ENCODE results near the gene SNX5. TPM values are rescaled to one million over a fixed set of nuclear protein-coding genes. Genes with fewer than 3 reads are reported as not detected.

Gene SNX5
- total RNA-seq, 1 donor, result 93.7 TPM

- DNase-seq (ENCODE audit: insufficient read length, low spot score, missing footprints), result no peak
- H3K4me2 ChIP-seq (ENCODE audit: insufficient read depth, low read length), result no peak overlapping the region
- H3K79me2 ChIP-seq (ENCODE audit: insufficient read depth, low read length), result no peaks in the 10 kb centered on the region
- H3K27ac ChIP-seq (ENCODE audit: low read depth, low read length), result peak overlapping the region; percentile 63
- TF ChIP-seq CTCF (IDR thresholded peaks at IDR 0.05; ENCODE audit: extremely low read depth, low read depth, low read length), result no peak
- no peak overlapping the region for H3K4me3 ChIP-seq (ENCODE audit: insufficient read depth, low read length)
- no peaks in the 10 kb centered on the region for H3K27me3 ChIP-seq (ENCODE audit: insufficient read depth, low read length)
- H3K36me3 ChIP-seq (ENCODE audit: insufficient read depth, low read length), result no peaks in the 10 kb centered on the region
- no peaks in the 10 kb centered on the region for H3K9me3 ChIP-seq (ENCODE audit: low read depth, low read length)
- H2AFZ ChIP-seq (ENCODE audit: low read length), result no peak overlapping the region
- peaks cover 25% of the 10 kb centered on the region for H3K4me1 ChIP-seq (ENCODE audit: insufficient read depth, low read length)
- no peaks in the 10 kb centered on the region for H4K20me1 ChIP-seq (ENCODE audit: insufficient read depth, low read length)
Observed at GRCh38 chr20:17909869-17910321, 58.7 kb downstream of the SNX5 start.

- Histone ChIP-seq H3K27ac (ENCODE audit: low read depth, low read length) (no peak overlapping the region), H2AFZ (ENCODE audit: low read length) (no peak overlapping the region), H3K36me3 (ENCODE audit: insufficient read depth, low read length) (no peaks in the 10 kb centered on the region), H3K4me2 (ENCODE audit: insufficient read depth, low read length) (no peak overlapping the region), H3K4me1 (ENCODE audit: insufficient read depth, low read length) (peaks cover 5% of the 10 kb centered on the region), H3K79me2 (ENCODE audit: insufficient read depth, low read length) (no peaks in the 10 kb centered on the region), H4K20me1 (ENCODE audit: insufficient read depth, low read length) (no peaks in the 10 kb centered on the region), H3K9me3 (ENCODE audit: low read depth, low read length) (no peaks in the 10 kb centered on the region), H3K4me3 (ENCODE audit: insufficient read depth, low read length) (no peak overlapping the region), H3K27me3 (ENCODE audit: insufficient read depth, low read length) (no peaks in the 10 kb centered on the region)
- no peak for TF ChIP-seq CTCF (IDR thresholded peaks at IDR 0.05; ENCODE audit: extremely low read depth, low read depth, low read length)
- DNase-seq (ENCODE audit: insufficient read length, low spot score, missing footprints), result no peak
Observed at GRCh38 chr20:17905544-17905943, 63.0 kb downstream of the SNX5 start.

- H3K4me1 ChIP-seq (ENCODE audit: insufficient read depth, low read length), result no peaks in the 10 kb centered on the region
- DNase-seq (ENCODE audit: insufficient read length, low spot score, missing footprints), result no peak
- H3K4me2 ChIP-seq (ENCODE audit: insufficient read depth, low read length), result no peak overlapping the region
Observed at GRCh38 chr20:17904027-17904426, 64.6 kb downstream of the SNX5 start.

GRCh38 chr20:17902531-17903083 is 66.0 kb downstream of the SNX5 start:
- no peaks in the 10 kb centered on the region for H3K79me2 ChIP-seq (ENCODE audit: insufficient read depth, low read length)
- H2AFZ ChIP-seq (ENCODE audit: low read length), result no peak overlapping the region
- H3K27ac ChIP-seq (ENCODE audit: low read depth, low read length), result no peak overlapping the region
- no peaks in the 10 kb centered on the region for H3K4me1 ChIP-seq (ENCODE audit: insufficient read depth, low read length)
- H3K36me3 ChIP-seq (ENCODE audit: insufficient read depth, low read length), result no peaks in the 10 kb centered on the region
- no peak overlapping the region for H3K4me2 ChIP-seq (ENCODE audit: insufficient read depth, low read length)
- no peak for DNase-seq (ENCODE audit: insufficient read length, low spot score, missing footprints)
- H3K9me3 ChIP-seq (ENCODE audit: low read depth, low read length), result no peaks in the 10 kb centered on the region
- no peak overlapping the region for H3K4me3 ChIP-seq (ENCODE audit: insufficient read depth, low read length)
- no peak for TF ChIP-seq CTCF (IDR thresholded peaks at IDR 0.05; ENCODE audit: extremely low read depth, low read depth, low read length)
- no peaks in the 10 kb centered on the region for H4K20me1 ChIP-seq (ENCODE audit: insufficient read depth, low read length)
- H3K27me3 ChIP-seq (ENCODE audit: insufficient read depth, low read length), result no peaks in the 10 kb centered on the region

More at GRCh38 chr20:17904027-17904426, 64.6 kb downstream of the SNX5 start:
- Histone ChIP-seq H3K27ac (ENCODE audit: low read depth, low read length) (no peak overlapping the region), H3K27me3 (ENCODE audit: insufficient read depth, low read length) (no peaks in the 10 kb centered on the region), H4K20me1 (ENCODE audit: insufficient read depth, low read length) (no peaks in the 10 kb centered on the region), H3K4me3 (ENCODE audit: insufficient read depth, low read length) (no peak overlapping the region), H3K9me3 (ENCODE audit: low read depth, low read length) (no peaks in the 10 kb centered on the region), H3K79me2 (ENCODE audit: insufficient read depth, low read length) (no peaks in the 10 kb centered on the region), H3K36me3 (ENCODE audit: insufficient read depth, low read length) (no peaks in the 10 kb centered on the region), H2AFZ (ENCODE audit: low read length) (no peak overlapping the region)
- no peak for TF ChIP-seq CTCF (IDR thresholded peaks at IDR 0.05; ENCODE audit: extremely low read depth, low read depth, low read length)
